Measurements from ENCODE around the gene EPM2A. TPM values are rescaled to one million over a fixed set of nuclear protein-coding genes. Genes with fewer than 3 reads are reported as not detected.

The EPM2A gene
- total and polyA plus RNA-seq, 7 donors = 2.3 to 79.5 (median 66.5) TPM

DNA sequence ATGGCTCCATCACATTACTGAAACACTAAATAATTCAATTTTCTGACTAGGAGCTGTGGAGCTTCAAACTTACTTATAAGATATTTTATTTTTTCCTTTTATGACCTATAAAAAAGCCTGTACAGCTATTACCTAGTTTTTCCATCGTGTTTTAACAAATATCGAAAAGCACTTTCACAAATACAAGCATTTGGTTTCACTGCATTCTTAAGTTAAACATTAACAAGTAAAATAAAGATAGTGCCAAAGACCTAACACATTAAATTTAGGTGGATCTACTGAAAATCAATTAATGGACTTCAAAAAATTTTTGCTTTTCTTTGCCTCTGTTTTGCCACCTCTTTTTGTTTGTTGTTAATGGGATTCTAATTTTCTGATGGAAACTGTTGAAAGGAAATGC is 83.3 kb downstream of the EPM2A start:
- TF ChIP-seq, protein P1, sequence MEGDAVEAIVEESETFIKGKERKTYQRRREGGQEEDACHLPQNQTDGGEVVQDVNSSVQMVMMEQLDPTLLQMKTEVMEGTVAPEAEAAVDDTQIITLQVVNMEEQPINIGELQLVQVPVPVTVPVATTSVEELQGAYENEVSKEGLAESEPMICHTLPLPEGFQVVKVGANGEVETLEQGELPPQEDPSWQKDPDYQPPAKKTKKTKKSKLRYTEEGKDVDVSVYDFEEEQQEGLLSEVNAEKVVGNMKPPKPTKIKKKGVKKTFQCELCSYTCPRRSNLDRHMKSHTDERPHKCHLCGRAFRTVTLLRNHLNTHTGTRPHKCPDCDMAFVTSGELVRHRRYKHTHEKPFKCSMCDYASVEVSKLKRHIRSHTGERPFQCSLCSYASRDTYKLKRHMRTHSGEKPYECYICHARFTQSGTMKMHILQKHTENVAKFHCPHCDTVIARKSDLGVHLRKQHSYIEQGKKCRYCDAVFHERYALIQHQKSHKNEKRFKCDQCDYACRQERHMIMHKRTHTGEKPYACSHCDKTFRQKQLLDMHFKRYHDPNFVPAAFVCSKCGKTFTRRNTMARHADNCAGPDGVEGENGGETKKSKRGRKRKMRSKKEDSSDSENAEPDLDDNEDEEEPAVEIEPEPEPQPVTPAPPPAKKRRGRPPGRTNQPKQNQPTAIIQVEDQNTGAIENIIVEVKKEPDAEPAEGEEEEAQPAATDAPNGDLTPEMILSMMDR (IDR thresholded peaks at IDR 0.05) = no peak
- TF ChIP-seq POLR2A (IDR thresholded peaks at IDR 0.05) (no peak), POLR2AphosphoS5 (IDR thresholded peaks at IDR 0.05) (no peak), EP300 (IDR thresholded peaks at IDR 0.05) (no peak)
- 21 to 68% methylated on average over 2 of the region's 2 CpGs for WGBS, 2 donors
- peaks cover 0 to 4% (median 0%) of the 10 kb centered on the region in 4 donors for H3K36me3 ChIP-seq
- H3K27me3 ChIP-seq = no peaks in the 10 kb centered on the region
- intact Hi-C loops (cut with DNase I) = no loop called here
- H3K9me3 ChIP-seq = no peaks in the 10 kb centered on the region
- no peak overlapping the region for H3K4me3 ChIP-seq
- H3K27ac ChIP-seq = no peak overlapping the region
- H3K4me1 ChIP-seq = no peaks in the 10 kb centered on the region
- DNase-seq = no peak

DNA sequence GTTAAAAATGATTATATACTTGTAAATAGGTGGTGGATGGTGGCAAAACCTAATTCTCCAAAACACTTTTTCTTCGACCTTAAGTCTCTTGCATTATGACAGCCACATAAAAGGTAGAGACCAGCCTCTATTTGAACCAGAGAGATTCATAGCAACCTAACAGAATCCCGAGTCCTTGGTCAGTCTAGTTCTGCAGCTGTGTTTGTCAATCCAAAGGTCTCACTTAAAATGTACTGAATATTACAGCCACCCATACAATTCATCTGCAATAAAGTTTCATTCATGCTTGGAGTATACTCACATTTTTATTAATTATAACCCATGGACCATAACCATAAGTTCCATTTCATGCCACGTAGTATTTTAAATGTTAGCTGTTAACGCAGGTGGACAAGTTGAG is 87.2 kb downstream of the EPM2A start:
- Histone ChIP-seq H3K27ac (no peak overlapping the region), H3K9me3 (no peaks in the 10 kb centered on the region), H3K36me3 (no peaks in the 10 kb centered on the region), H3K4me3 (no peak overlapping the region), H3K27me3 (no peaks in the 10 kb centered on the region), H3K4me1 (no peaks in the 10 kb centered on the region)
- TF ChIP-seq POLR2A (IDR thresholded peaks at IDR 0.05) (no peak), POLR2AphosphoS5 (IDR thresholded peaks at IDR 0.05) (no peak), EP300 (IDR thresholded peaks at IDR 0.05) (no peak)
- TF ChIP-seq, protein P1 (IDR thresholded peaks at IDR 0.05) = no peak
- 21 to 73% methylated on average over 4 of the region's 4 CpGs for WGBS, 2 donors
- intact Hi-C loops (cut with DNase I) = no loop called here
- DNase-seq = no peak

DNA sequence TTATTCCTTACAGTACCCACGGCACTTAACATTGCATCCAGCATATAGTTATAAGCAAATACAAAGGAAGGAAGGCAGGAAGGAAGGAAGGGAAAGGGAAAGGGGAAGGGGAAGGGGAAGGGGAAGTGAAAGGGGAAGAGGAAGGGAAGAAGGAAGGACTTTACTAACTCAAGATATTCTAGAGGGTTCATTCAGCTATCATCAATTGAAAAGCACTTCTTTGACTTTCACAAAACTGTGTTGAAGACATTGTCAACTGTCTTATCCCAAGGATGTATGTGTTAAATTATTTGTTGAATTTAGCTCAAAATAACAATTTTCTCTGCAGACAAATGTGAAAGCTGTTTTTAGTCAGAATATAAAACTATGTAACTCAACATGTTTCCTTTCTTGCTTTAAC is 87.7 kb downstream of the EPM2A start:
- no peaks in the 10 kb centered on the region for H3K9me3 ChIP-seq
- DNase-seq = no peak
- no peaks in the 10 kb centered on the region for H3K36me3 ChIP-seq
- H3K27me3 ChIP-seq = no peaks in the 10 kb centered on the region
- intact Hi-C loops (cut with DNase I) = no loop called here
- no peak overlapping the region for H3K27ac ChIP-seq
- H3K4me3 ChIP-seq = no peak overlapping the region
- 92 to 96% methylated on average over 1 of the region's 1 CpG for WGBS, 2 donors
- TF ChIP-seq, protein P1 (IDR thresholded peaks at IDR 0.05) = no peak
- TF ChIP-seq EP300 (IDR thresholded peaks at IDR 0.05) (no peak), POLR2AphosphoS5 (IDR thresholded peaks at IDR 0.05) (no peak), POLR2A (IDR thresholded peaks at IDR 0.05) (no peak)
- no peaks in the 10 kb centered on the region for H3K4me1 ChIP-seq

DNA sequence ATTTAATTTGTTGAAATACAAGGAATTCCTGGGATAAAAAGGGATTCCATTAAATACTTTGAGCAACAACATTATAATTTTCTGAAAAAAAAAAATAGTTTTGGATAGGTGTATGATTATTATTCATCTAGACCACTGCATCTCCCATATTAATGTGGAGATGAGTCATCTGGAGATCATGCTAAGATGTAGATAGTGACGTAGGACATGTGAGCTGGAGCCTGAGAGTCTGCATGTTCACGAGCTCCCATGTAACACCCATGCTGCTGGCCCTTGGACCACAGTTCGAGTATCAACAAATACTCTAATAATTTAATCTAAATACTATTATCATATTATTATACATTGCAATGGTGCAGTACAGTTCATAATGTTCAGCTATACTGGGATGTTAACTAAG is 91.6 kb downstream of the EPM2A start:
- Histone ChIP-seq H3K27ac (no peak overlapping the region), H3K4me3 (no peak overlapping the region), H3K9me3 (no peaks in the 10 kb centered on the region), H3K36me3 (no peaks in the 10 kb centered on the region), H3K27me3 (no peaks in the 10 kb centered on the region), H3K4me1 (no peaks in the 10 kb centered on the region)
- intact Hi-C loops (cut with DNase I) = no loop called here
- TF ChIP-seq, protein P1 (IDR thresholded peaks at IDR 0.05) = no peak
- no peak for TF ChIP-seq POLR2AphosphoS5 (IDR thresholded peaks at IDR 0.05)
- TF ChIP-seq POLR2A (IDR thresholded peaks at IDR 0.05) = no peak
- TF ChIP-seq EP300 (IDR thresholded peaks at IDR 0.05) = no peak
- WGBS, 2 donors = 91 to 92% methylated on average over 3 of the region's 3 CpGs
- DNase-seq = no peak

DNA sequence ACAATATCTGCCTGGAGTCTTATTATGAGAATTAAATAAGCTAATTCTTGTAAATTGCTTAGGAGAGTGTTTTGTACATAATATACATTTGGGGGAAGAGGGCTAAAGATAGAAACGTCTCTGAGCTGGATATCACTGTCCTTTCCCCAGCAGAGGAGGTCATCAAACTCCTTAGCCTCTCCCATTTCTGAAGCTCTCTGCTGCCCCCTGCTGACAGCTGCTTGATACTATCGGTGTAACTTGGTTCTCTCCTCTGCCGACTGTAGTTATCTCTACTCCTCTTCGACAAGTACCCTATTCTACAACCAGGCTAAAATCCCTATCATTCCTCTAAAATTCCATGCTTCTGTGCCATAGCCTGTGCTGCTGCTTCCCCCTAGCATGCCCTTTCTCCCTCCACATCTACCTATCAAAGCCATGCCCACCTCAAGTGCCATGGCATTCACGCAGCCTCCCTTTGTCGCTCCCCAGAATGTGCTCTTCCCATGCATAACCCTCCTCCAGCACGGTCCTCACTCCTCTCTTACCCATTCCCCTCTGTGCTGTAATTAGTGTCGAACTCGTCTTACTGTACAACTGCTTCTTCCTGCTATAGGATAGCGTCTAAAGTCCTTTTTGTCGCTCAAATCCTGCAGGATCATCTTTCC is 101.2 kb downstream of the EPM2A start:
- H3K4me3 ChIP-seq = no peak overlapping the region
- intact Hi-C loops (cut with DNase I) = loop anchor here (5.0 kb wide), 1 partner anchor 1052 kb away; no protein-coding TSS in a partner anchor
- no peaks in the 10 kb centered on the region for H3K9me3 ChIP-seq
- no peaks in the 10 kb centered on the region for H3K27me3 ChIP-seq
- H3K4me1 ChIP-seq = no peaks in the 10 kb centered on the region
- TF ChIP-seq, protein P1 (IDR thresholded peaks at IDR 0.05) = peak; percentile 25 to 76 (median 64)
- TF ChIP-seq POLR2A (IDR thresholded peaks at IDR 0.05) (no peak), POLR2AphosphoS5 (IDR thresholded peaks at IDR 0.05) (no peak)
- peak; percentile 85 for DNase-seq
- H3K36me3 ChIP-seq = peaks cover 0 to 4% (median 0%) of the 10 kb centered on the region in 4 donors
- 49 to 55% methylated on average over 11 of the region's 11 CpGs for WGBS, 2 donors
- no peak overlapping the region for H3K27ac ChIP-seq
